GM19324 (cell line): ENCODE data around the gene LRRC10B.
"Not testable (repeated sequence)": the region's sequence is repeated elsewhere in the genome, so short reads cannot be mapped to it uniquely, and the experiment has no call there.

Source experiments
- ATAC-seq: cut with Tn5 transposase; IDR thresholded peaks from one replicate; pipeline ENCODE4 v1.9.1; 2021; ENCODE audit warnings: mild to moderate bottlenecking, moderate library complexity; ENCODE audit not compliant: unreplicated experiment, low FRiP score

LRRC10B gene

GRCh38 chr11:61507962-61508861 lies at the start of gene LRRC10B:
LRRC10B (plus strand) TSS chr11:61508749; CDS start chr11:61508999, 250 bp downstream.
- no peak for ATAC-seq

- no peak for ATAC-seq
Measured at GRCh38 chr11:61460474-61460881, 48.1 kb upstream of the LRRC10B start.

- ATAC-seq = no peak
Measured at GRCh38 chr11:61460986-61461385, 47.6 kb upstream of the LRRC10B start.

GRCh38 chr11:61467602-61468001 lies 40.9 kb upstream of the LRRC10B start:
- ATAC-seq = not testable (repeated sequence)

- ATAC-seq = no peak
Measured at GRCh38 chr11:61468002-61468401, 40.5 kb upstream of the LRRC10B start.

GRCh38 chr11:61472282-61472681 lies 36.3 kb upstream of the LRRC10B start:
- no peak for ATAC-seq

- no peak for ATAC-seq
Measured at GRCh38 chr11:61472868-61473267, 35.7 kb upstream of the LRRC10B start.

GRCh38 chr11:61473370-61474012 lies 35.1 kb upstream of the LRRC10B start:
- ATAC-seq = no peak

GRCh38 chr11:61474013-61474643 lies 34.4 kb upstream of the LRRC10B start:
- ATAC-seq = no peak

- no peak for ATAC-seq
Measured at GRCh38 chr11:61475433-61475832, 33.1 kb upstream of the LRRC10B start.

- ATAC-seq = no peak
Measured at GRCh38 chr11:61476371-61476770, 32.2 kb upstream of the LRRC10B start.

GRCh38 chr11:61477126-61477525 lies 31.4 kb upstream of the LRRC10B start:
- ATAC-seq = no peak

- ATAC-seq = no peak
Measured at GRCh38 chr11:61477727-61478148, 30.8 kb upstream of the LRRC10B start.

- ATAC-seq = not testable (repeated sequence)
Measured at GRCh38 chr11:61479360-61480058, 29.0 kb upstream of the LRRC10B start.

GRCh38 chr11:61480261-61480993 lies 28.1 kb upstream of the LRRC10B start:
- no peak for ATAC-seq

- ATAC-seq = no peak
Measured at GRCh38 chr11:61480994-61481335, 27.6 kb upstream of the LRRC10B start.

- no peak for ATAC-seq
Measured at GRCh38 chr11:61481806-61482205, 26.7 kb upstream of the LRRC10B start.

GRCh38 chr11:61482513-61482912 lies 26.0 kb upstream of the LRRC10B start:
- ATAC-seq = no peak

GRCh38 chr11:61484541-61484940 lies 24.0 kb upstream of the LRRC10B start:
- no peak for ATAC-seq

GRCh38 chr11:61485080-61485479 lies 23.5 kb upstream of the LRRC10B start:
- ATAC-seq = no peak
